HG03460 (cell line): Measurements from ENCODE around the gene UBALD1.

ENCODE experiments used
- ATAC-seq: cut with Tn5 transposase; IDR thresholded peaks from one replicate; pipeline ENCODE4 v1.9.1; 2021; ENCODE audit not compliant: unreplicated experiment

The UBALD1 gene

GRCh38 chr16:4561596-4561995, 53.1 kb downstream of the UBALD1 start:
- no peak for ATAC-seq
